Ecto neural progenitor cell (in vitro differentiated cells): Measurements from ENCODE around the gene ACTR3C.
A peak's percentile ranks its signal among the peaks of the same experiment; 100 is the strongest.
"Not testable (repeated sequence)": the region's sequence is repeated elsewhere in the genome, so short reads cannot be mapped to it uniquely, and the experiment has no call there.

Source experiments
- DNase-seq: peaks from one replicate; pipeline ENCODE4 v3.0.0-alpha.2; 2018; ENCODE audit warnings: low spot score

The ACTR3C gene

GRCh38 chr7:150312649-150313366 is 10.5 kb downstream of the ACTR3C start:
- not testable (repeated sequence) for DNase-seq

GRCh38 chr7:150311711-150312110 is 11.6 kb downstream of the ACTR3C start:
- DNase-seq, result no peak

GRCh38 chr7:150311146-150311545 is 12.2 kb downstream of the ACTR3C start:
- no peak for DNase-seq

- DNase-seq, result no peak
Measured at GRCh38 chr7:150308575-150308974, 14.8 kb downstream of the ACTR3C start.

GRCh38 chr7:150307904-150308303 is 15.4 kb downstream of the ACTR3C start:
- DNase-seq, result no peak

GRCh38 chr7:150307129-150307528 is 16.2 kb downstream of the ACTR3C start:
- DNase-seq, result no peak

- not testable (repeated sequence) for DNase-seq
Measured at GRCh38 chr7:150306377-150306776, 17.0 kb downstream of the ACTR3C start.

- DNase-seq, result not testable (repeated sequence)
Measured at GRCh38 chr7:150305903-150306284, 17.5 kb downstream of the ACTR3C start.

- DNase-seq, result not testable (repeated sequence)
Measured at GRCh38 chr7:150305259-150305902, 18.0 kb downstream of the ACTR3C start.

GRCh38 chr7:150304499-150305258 is 18.7 kb downstream of the ACTR3C start:
- not testable (repeated sequence) for DNase-seq

- not testable (repeated sequence) for DNase-seq
Measured at GRCh38 chr7:150302908-150303310, 20.4 kb downstream of the ACTR3C start.

GRCh38 chr7:150297978-150298377 is 25.4 kb downstream of the ACTR3C start:
- DNase-seq, result not testable (repeated sequence)

- not testable (repeated sequence) for DNase-seq
Measured at GRCh38 chr7:150296802-150297201, 26.5 kb downstream of the ACTR3C start.

- not testable (repeated sequence) for DNase-seq
Measured at GRCh38 chr7:150295614-150296013, 27.7 kb downstream of the ACTR3C start.

GRCh38 chr7:150295027-150295426 is 28.3 kb downstream of the ACTR3C start:
- not testable (repeated sequence) for DNase-seq

- not testable (repeated sequence) for DNase-seq
Measured at GRCh38 chr7:150290317-150290716, 33.0 kb downstream of the ACTR3C start.

GRCh38 chr7:150288816-150289215 is 34.5 kb downstream of the ACTR3C start:
- not testable (repeated sequence) for DNase-seq

- DNase-seq, result not testable (repeated sequence)
Measured at GRCh38 chr7:150287815-150288214, 35.5 kb downstream of the ACTR3C start.

GRCh38 chr7:150285849-150286754 is 37.2 kb downstream of the ACTR3C start:
- DNase-seq, result peak; percentile 37

GRCh38 chr7:150283608-150284007 is 39.7 kb downstream of the ACTR3C start:
- not testable (repeated sequence) for DNase-seq

GRCh38 chr7:150283111-150283510 is 40.2 kb downstream of the ACTR3C start:
- DNase-seq, result not testable (repeated sequence)
